Right lobe of liver (tissue), 6 donors: Measurements from ENCODE around the gene PKIG. TPM values are rescaled to one million over a fixed set of nuclear protein-coding genes. Genes with fewer than 3 reads are reported as not detected.
A peak's percentile ranks its signal among the peaks of the same experiment; 100 is the strongest.

ENCODE experiments used
- ATAC-seq, 4 donors: fragments of 200-7000 bp; cut with Tn5 transposase; one replicate each; pipeline ENCODE4 v1.9.1; 2020; ENCODE audit warnings: mild to moderate bottlenecking in 4 of 4, moderate library complexity in 4 of 4
- DNase-seq, 3 donors: peaks; one replicate each; pipeline ENCODE4 v3.0.0-alpha.2; 2020
- H3K27ac ChIP-seq, 3 donors: fragments of 200-600 bp; one replicate each; pipeline ENCODE4 v1.8.0; 2022
- H3K27me3 ChIP-seq, 2 donors: fragments of 200-600 bp; one replicate each; pipeline ENCODE4 v1.8.0; 2022
- H3K36me3 ChIP-seq, 4 donors: fragments of 200-600 bp; sonication (generic) in 1 of 4; one replicate each; pipeline versions ENCODE4 v1.5.1 to v1.8.0; 2017 to 2022; ENCODE audit warnings: control low read depth in 1 of 4
- H3K4me1 ChIP-seq, 4 donors: fragments of 200-600 bp; sonication (generic) in 1 of 4; one replicate each; pipeline versions ENCODE4 v1.5.1 to v1.8.0; 2017 to 2022; ENCODE audit warnings: control low read depth in 1 of 4
- H3K4me3 ChIP-seq, 3 donors: fragments of 200-600 bp; one replicate each; pipeline ENCODE4 v1.8.0; 2022
- H3K9me3 ChIP-seq, 4 donors: fragments of 200-600 bp; sonication (generic) in 1 of 4; one replicate each; pipeline versions ENCODE4 v1.5.1 to v1.8.0; 2017 to 2022; ENCODE audit warnings: control low read depth in 1 of 4
- POLR2A ChIP-seq: fragments of 450-650 bp; IDR thresholded peaks from one replicate; pipeline ENCODE4 v1.6.1; 2017; ENCODE audit warnings: antibody characterized with exemption, mild to moderate bottlenecking
- WGBS: methylation state at CpG from one replicate; pipeline ENCODE4 v1.1.6; 2018; ENCODE audit warnings: low coverage, low lambda C conversion rate; ENCODE audit not compliant: insufficient coverage; ENCODE audit errors: missing lambda C conversion rate; 5-methylcytosine and 5-hydroxymethylcytosine counted together
- intact Hi-C, 2 donors: fragments of 100-400 bp; cut with DNase I; formaldehyde crosslinking; loops; one replicate each; pipeline versions ENCODE4 v1.11.2 to v1.14.1; 2022
- total RNA-seq, 6 experiments: library from RNA; depleted of rRNA in 2 of 6; stranded (reverse); fragments of >200 nt in 2 of 6; fragmentation: NEBNext Ultra II Directional in 3 of 6; extraction: Animal tissue kit (Norgen Biotek cat#: 25700) in 3 of 6; gene quantifications; one replicate each; pipeline versions ENCODE4 v1.1.0 to v1.2.4, GENCODE V29; 2016 to 2023
- TF ChIP-seq, protein P1 (sequence below), 4 donors: fragments of 200-600 bp in 3 of 4; fragments of 450-650 bp in 1 of 4; IDR thresholded peaks; one replicate each; pipeline versions ENCODE4 v1.5.1 to v1.8.0; 2016 to 2022; ENCODE audit warnings: antibody characterized with exemption in 4 of 4, mild to moderate bottlenecking in 2 of 4
- donor health status: DM: no; HTN: yes; CAD: no.
- donor health status: DM: no; HTN: no; CAD: no.
- donor health status: DM: no; HTN: no; CAD: no.
- donor health status: DM: no; HTN: yes; CAD: no.
- donor health status: DM: no; HTN: yes; CAD: no.

The PKIG gene
- total RNA-seq, 6 experiments from 2014 or later: 11.7 to 31.7 (median 21.8) TPM

DNA sequence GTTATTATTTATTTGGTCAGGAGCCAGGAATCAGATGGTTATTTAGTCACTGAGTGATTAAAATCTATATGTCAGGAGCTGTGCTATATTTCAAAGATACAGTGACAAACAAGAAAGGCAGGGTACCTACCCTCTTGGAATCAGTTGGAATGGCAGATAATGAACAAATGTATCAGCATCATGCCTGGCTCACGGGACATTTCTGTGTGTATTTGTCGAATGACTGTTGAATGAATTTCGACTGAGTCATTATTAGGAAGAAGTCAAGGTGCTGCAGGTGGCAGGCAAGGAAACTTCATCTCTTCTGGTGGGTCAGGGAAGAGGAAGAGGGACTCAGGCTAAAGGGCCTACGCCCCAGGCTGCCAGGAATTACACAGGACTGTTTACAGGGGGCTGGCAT is 13.6 kb downstream of the PKIG start:
- no peaks in the 10 kb centered on the region for H3K9me3 ChIP-seq
- no peaks in the 10 kb centered on the region for H3K27me3 ChIP-seq
- H3K4me3 ChIP-seq: no peak overlapping the region
- H3K4me1 ChIP-seq: peaks cover 0 to 11% (median 2%) of the 10 kb centered on the region in 4 donors
- no peaks in the 10 kb centered on the region for H3K36me3 ChIP-seq
- no peak overlapping the region for H3K27ac ChIP-seq
- WGBS: 91% methylated on average over 3 of the region's 4 CpGs
- intact Hi-C loops: no loop called here
- no peak for TF ChIP-seq POLR2A
- TF ChIP-seq, protein P1, sequence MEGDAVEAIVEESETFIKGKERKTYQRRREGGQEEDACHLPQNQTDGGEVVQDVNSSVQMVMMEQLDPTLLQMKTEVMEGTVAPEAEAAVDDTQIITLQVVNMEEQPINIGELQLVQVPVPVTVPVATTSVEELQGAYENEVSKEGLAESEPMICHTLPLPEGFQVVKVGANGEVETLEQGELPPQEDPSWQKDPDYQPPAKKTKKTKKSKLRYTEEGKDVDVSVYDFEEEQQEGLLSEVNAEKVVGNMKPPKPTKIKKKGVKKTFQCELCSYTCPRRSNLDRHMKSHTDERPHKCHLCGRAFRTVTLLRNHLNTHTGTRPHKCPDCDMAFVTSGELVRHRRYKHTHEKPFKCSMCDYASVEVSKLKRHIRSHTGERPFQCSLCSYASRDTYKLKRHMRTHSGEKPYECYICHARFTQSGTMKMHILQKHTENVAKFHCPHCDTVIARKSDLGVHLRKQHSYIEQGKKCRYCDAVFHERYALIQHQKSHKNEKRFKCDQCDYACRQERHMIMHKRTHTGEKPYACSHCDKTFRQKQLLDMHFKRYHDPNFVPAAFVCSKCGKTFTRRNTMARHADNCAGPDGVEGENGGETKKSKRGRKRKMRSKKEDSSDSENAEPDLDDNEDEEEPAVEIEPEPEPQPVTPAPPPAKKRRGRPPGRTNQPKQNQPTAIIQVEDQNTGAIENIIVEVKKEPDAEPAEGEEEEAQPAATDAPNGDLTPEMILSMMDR (IDR thresholded peaks at IDR 0.05): no peak
- ATAC-seq (no peak), DNase-seq (no peak)

DNA sequence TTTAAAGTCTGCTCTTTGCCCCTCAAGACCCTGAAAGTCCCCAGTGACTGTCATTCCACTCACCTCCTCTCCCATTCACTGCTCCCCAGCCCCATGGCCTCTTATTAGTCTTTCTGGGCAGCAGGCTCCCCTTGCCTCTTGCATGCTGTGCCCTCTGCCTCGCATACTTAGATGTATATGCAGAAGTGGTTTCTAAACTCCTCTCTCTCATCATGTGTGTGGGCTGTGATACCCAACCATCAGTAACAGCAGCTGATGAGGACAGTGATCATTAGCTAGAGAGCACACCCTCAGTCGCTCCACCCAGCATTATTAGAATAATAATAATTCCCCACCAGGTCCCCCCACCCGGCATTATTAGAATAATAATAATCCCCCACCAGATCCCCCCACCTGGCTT is 14.5 kb downstream of the PKIG start:
- peaks cover 0 to 20% (median 6%) of the 10 kb centered on the region in 4 donors for H3K4me1 ChIP-seq
- ATAC-seq (no peak), DNase-seq (no peak)
- H3K27ac ChIP-seq: no peak overlapping the region
- H3K27me3 ChIP-seq: no peaks in the 10 kb centered on the region
- 79% methylated on average over 3 of the region's 3 CpGs for WGBS
- no peaks in the 10 kb centered on the region for H3K36me3 ChIP-seq
- intact Hi-C loops: no loop called here
- H3K9me3 ChIP-seq: no peaks in the 10 kb centered on the region
- no peak for TF ChIP-seq POLR2A
- TF ChIP-seq, protein P1 (IDR thresholded peaks at IDR 0.05): no peak
- H3K4me3 ChIP-seq: no peak overlapping the region

DNA sequence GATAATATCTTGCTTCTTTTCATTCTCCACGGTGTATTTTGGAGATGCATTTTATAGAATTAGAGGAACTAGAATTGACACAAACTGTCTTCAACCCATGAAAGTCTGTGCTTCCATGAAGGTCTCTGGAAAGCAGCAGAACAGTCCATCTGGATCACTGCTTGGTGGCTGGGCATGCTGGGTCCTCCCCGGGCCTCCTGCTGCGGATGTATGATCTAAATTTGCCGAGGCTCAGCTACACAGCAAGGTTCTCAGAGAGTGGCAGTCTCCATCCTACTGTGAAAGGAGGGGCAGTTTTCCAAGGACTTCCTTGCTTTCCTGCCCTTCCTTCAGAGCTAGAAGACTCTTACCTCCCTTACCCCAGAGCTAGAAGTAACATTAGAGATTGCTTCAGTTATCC is 15.1 kb downstream of the PKIG start:
- H3K36me3 ChIP-seq: no peaks in the 10 kb centered on the region
- H3K27me3 ChIP-seq: no peaks in the 10 kb centered on the region
- DNase-seq: no peak
- TF ChIP-seq POLR2A: no peak
- TF ChIP-seq, protein P1 (IDR thresholded peaks at IDR 0.05): no peak
- 47% methylated on average over 4 of the region's 4 CpGs for WGBS
- peaks cover 0 to 26% (median 7%) of the 10 kb centered on the region in 4 donors for H3K4me1 ChIP-seq
- H3K4me3 ChIP-seq: no peak overlapping the region
- H3K9me3 ChIP-seq: no peaks in the 10 kb centered on the region
- ATAC-seq: peak in 1 of 4 donors; percentile 10
- peak overlapping the region in 2 of 3 donors; percentile 10 to 47 for H3K27ac ChIP-seq
- intact Hi-C loops: no loop called here

DNA sequence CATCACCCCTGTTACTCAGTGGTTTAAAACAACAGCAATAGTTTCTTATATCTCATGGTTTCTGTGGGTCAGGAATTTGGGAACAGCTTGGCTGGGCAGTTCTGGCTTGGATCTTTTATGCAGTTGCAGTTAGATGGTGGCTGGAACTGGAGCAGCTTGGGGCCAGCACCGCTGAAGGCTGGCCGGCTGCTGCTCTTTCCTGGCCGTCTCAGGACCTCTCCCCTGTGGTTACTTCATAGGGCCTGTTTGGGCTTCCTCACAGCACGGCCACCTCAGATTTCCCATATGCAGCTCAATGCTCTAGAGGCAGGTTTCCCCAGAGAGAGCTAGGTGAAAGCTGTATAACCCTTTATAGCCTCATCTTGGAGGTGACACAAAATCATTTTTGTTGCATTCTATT is 15.6 kb downstream of the PKIG start:
- Histone ChIP-seq H3K4me1 (peaks cover 0 to 26% (median 7%) of the 10 kb centered on the region in 4 donors), H3K27me3 (no peaks in the 10 kb centered on the region), H3K27ac (peak overlapping the region; percentile 10 to 47 (median 36)), H3K9me3 (no peaks in the 10 kb centered on the region), H3K36me3 (no peaks in the 10 kb centered on the region), H3K4me3 (no peak overlapping the region)
- DNase-seq (no peak), ATAC-seq (peak in 2 of 4 donors; percentile 29 to 31)
- intact Hi-C loops: no loop called here
- WGBS: no CpG with 5 or more reads among the region's 4 CpGs
- TF ChIP-seq POLR2A: no peak
- TF ChIP-seq, protein P1 (IDR thresholded peaks at IDR 0.05): no peak
